HepG2 (cell line): ENCODE data around the gene ZSWIM6. TPM values are rescaled to one million over a fixed set of nuclear protein-coding genes. Genes with fewer than 3 reads are reported as not detected.
"Not testable (repeated sequence)": the region's sequence is repeated elsewhere in the genome, so short reads cannot be mapped to it uniquely, and the experiment has no call there.

Source experiments
- ATAC-seq: fragments of 200-7000 bp; cut with Tn5 transposase; 3 replicates; pipeline ENCODE4 v1.9.1; 2020; ENCODE audit warnings: mild to moderate bottlenecking, moderate library complexity
- BruUV-seq: library from RNA; stranded (reverse); fragments of 400-500 nt; replicated peaks from 2 replicates; lab custom pipeline; 2021; lab: Mats Ljungman, UMichigan
- CTCF ChIA-PET: fragments of 300-600 bp; formaldehyde crosslinking; extraction: SDS; loops from one replicate; lab custom pipeline; 2021; ENCODE audit warnings: low total read pairs, inconsistent platforms, low intra/inter-chr PET ratio; lab: Yijun Ruan, JAX
- POLR2A ChIA-PET: fragments of 350-600 bp; sonication (Branson Sonifier 250); formaldehyde crosslinking; loops from one replicate; lab custom pipeline; 2020; ENCODE audit warnings: antibody characterized with exemption, inconsistent platforms; lab: Yijun Ruan, JAX
- DNase-seq: peaks from one replicate; pipeline ENCODE4 v3.0.0-alpha.2; 2015; ENCODE audit warnings: low spot score
- FAIRE-seq: peaks from 3 replicates; lab custom pipeline; 2011; peaks lifted over from hg19 to GRCh38; lab: Jason Lieb, UNC
- H2AFZ ChIP-seq: one replicate; pipeline ENCODE4 v1.6.1; 2011; ENCODE audit warnings: low read length, inconsistent platforms
- H3K27ac ChIP-seq: fragments of 300-600 bp; 3 replicates; pipeline ENCODE4 v1.8.0; 2011; ENCODE audit warnings: mixed run types, mild to moderate bottlenecking, mixed read lengths, low read length, inconsistent platforms; ENCODE audit not compliant: insufficient read depth; ENCODE audit errors: extremely low read length
- H3K27me3 ChIP-seq, 2 experiments: fragments of 200-600 bp in 1 of 2; 2 replicates in 1 of 2; 3 replicates in 1 of 2; pipeline versions ENCODE4 v1.6.0 to v1.8.0; 2011; ENCODE audit warnings: low read length in 2 of 2, mild to moderate bottlenecking in 2 of 2, moderate library complexity in 2 of 2, inconsistent platforms in 1 of 2; ENCODE audit not compliant: insufficient read depth in 2 of 2, control insufficient read depth in 1 of 2
- H3K36me3 ChIP-seq, 2 experiments: fragments of 200-600 bp in 1 of 2; replicated peaks in 1 of 2; 2 replicates in 1 of 2; 3 replicates in 1 of 2; pipeline versions ENCODE4 v1.5.1 to v1.8.0; 2011; ENCODE audit warnings: low read length in 2 of 2, inconsistent platforms in 1 of 2; ENCODE audit not compliant: insufficient read depth in 2 of 2, control insufficient read depth in 1 of 2
- H3K4me1 ChIP-seq: 2 replicates; pipeline ENCODE4 v1.5.1; 2012; ENCODE audit warnings: low read length, inconsistent platforms; ENCODE audit not compliant: insufficient read depth
- H3K4me2 ChIP-seq: 2 replicates; pipeline ENCODE4 v1.6.0; 2011; ENCODE audit warnings: low read depth, low read length, inconsistent platforms
- H3K4me3 ChIP-seq, 3 experiments: fragments of 200-600 bp in 1 of 3; sonication (generic), shearing (Covaris generic) in 1 of 3; replicated peaks in 1 of 3; 2 replicates each; pipeline ENCODE4 v1.5.1; 2011 to 2016; ENCODE audit warnings: low read length in 3 of 3, inconsistent platforms in 2 of 3, low read depth in 2 of 3, mild to moderate bottlenecking in 2 of 3, control low read depth in 1 of 3, mixed read lengths in 1 of 3; ENCODE audit not compliant: insufficient read depth in 1 of 3
- H3K79me2 ChIP-seq: one replicate; pipeline ENCODE4 v1.6.1; 2011; ENCODE audit warnings: low read length, inconsistent platforms; ENCODE audit not compliant: insufficient read depth
- H3K9ac ChIP-seq: 2 replicates; pipeline ENCODE4 v1.6.0; 2011; ENCODE audit warnings: mild to moderate bottlenecking, low read depth, low read length, inconsistent platforms; ENCODE audit not compliant: insufficient read depth
- H3K9me3 ChIP-seq: 2 replicates; pipeline ENCODE4 v1.5.1; 2012; ENCODE audit warnings: mild to moderate bottlenecking, low read length
- H4K20me1 ChIP-seq: 2 replicates; pipeline ENCODE4 v1.6.0; 2011; ENCODE audit warnings: inconsistent platforms, mild to moderate bottlenecking, low read length, moderate library complexity; ENCODE audit not compliant: insufficient read depth
- ARNT ChIP-seq: fragments of 450-650 bp; IDR thresholded peaks from 2 replicates; pipeline ENCODE4 v1.6.1; 2017
- MAFK ChIP-seq, 2 experiments: IDR thresholded peaks in 1 of 2; conservative IDR thresholded peaks in 1 of 2; 2 replicates each; pipeline ENCODE4 v1.6.1; 2011; ENCODE audit warnings: improper control_type of control experiment in 2 of 2, low read length in 2 of 2
- MED1 ChIP-seq: sonication (generic); formaldehyde crosslinking; IDR thresholded peaks from 2 replicates; pipeline ENCODE4 v1.4.0; 2020; ENCODE audit warnings: missing genetic modification reagents
- ZNF329 ChIP-seq: sonication (generic); formaldehyde crosslinking; IDR thresholded peaks from 2 replicates; pipeline ENCODE4 v1.9.0; 2021; ENCODE audit warnings: low read depth, mild to moderate bottlenecking, missing genetic modification reagents
- WGBS: methylation state at CpG from one replicate; pipeline ENCODE4 v1.1.6; 2017; ENCODE audit warnings: low lambda C conversion rate; 5-methylcytosine and 5-hydroxymethylcytosine counted together
- in situ Hi-C: cut with HindIII; loops from 2 replicates; pipeline ENCODE4 v1.10.0; 2017; ENCODE audit warnings: low pct_unique_long_range_greater_than_20kb; ENCODE audit not compliant: extremely low pct_ligation_motif_present
- intact Hi-C: fragments of 100-400 bp; cut with micrococcal nuclease; formaldehyde crosslinking; loops from one replicate; pipeline ENCODE4 v1.10.0; 2022; ENCODE audit not compliant: unreplicated experiment
- polyA plus RNA-seq, 8 experiments: library from polyadenylated mRNA; depleted of rRNA in 3 of 8; stranded (reverse) in 7 of 8; unstranded in 1 of 8; fragments of >200 nt; fragmentation: Illumina TruSeq in 4 of 8; extraction: Trizol in 4 of 8; gene quantifications; 2 replicates each; pipeline versions ENCODE4 v1.2.1 to v1.2.3, GENCODE V29; 2011 to 2016; ENCODE audit warnings: low read depth in 4 of 8, missing spikeins in 1 of 8, mixed read lengths in 1 of 8; ENCODE audit not compliant: insufficient read depth in 1 of 8
- total RNA-seq, 5 experiments: library from RNA; depleted of rRNA; stranded (reverse); fragments of >200 nt; fragmentation: Illumina TruSeq; extraction: Trizol; gene quantifications; 2 replicates each; pipeline ENCODE4 v1.2.3, GENCODE V29; 2016; ENCODE audit warnings: low read depth in 1 of 5
- TF ChIP-seq, protein P1 (sequence below), 2 experiments: fragments of 450-650 bp in 1 of 2; sonication (generic) in 1 of 2; formaldehyde crosslinking in 1 of 2; IDR thresholded peaks; 2 replicates each; pipeline versions ENCODE4 v1.6.1 to v1.8.0; 2016 to 2022; ENCODE audit warnings: antibody characterized with exemption in 1 of 2, mild to moderate bottlenecking in 1 of 2, missing genetic modification reagents in 1 of 2

The ZSWIM6 gene
- total and polyA plus RNA-seq, 2 of the 13 experiments (the other 11 are each of a cell fraction or from before 2014, with no cell fraction given), result 0.82 to 1.9 TPM

GRCh38 chr5:61412361-61412760 is 80.3 kb downstream of the ZSWIM6 start (continued):
- TF ChIP-seq, protein P1, sequence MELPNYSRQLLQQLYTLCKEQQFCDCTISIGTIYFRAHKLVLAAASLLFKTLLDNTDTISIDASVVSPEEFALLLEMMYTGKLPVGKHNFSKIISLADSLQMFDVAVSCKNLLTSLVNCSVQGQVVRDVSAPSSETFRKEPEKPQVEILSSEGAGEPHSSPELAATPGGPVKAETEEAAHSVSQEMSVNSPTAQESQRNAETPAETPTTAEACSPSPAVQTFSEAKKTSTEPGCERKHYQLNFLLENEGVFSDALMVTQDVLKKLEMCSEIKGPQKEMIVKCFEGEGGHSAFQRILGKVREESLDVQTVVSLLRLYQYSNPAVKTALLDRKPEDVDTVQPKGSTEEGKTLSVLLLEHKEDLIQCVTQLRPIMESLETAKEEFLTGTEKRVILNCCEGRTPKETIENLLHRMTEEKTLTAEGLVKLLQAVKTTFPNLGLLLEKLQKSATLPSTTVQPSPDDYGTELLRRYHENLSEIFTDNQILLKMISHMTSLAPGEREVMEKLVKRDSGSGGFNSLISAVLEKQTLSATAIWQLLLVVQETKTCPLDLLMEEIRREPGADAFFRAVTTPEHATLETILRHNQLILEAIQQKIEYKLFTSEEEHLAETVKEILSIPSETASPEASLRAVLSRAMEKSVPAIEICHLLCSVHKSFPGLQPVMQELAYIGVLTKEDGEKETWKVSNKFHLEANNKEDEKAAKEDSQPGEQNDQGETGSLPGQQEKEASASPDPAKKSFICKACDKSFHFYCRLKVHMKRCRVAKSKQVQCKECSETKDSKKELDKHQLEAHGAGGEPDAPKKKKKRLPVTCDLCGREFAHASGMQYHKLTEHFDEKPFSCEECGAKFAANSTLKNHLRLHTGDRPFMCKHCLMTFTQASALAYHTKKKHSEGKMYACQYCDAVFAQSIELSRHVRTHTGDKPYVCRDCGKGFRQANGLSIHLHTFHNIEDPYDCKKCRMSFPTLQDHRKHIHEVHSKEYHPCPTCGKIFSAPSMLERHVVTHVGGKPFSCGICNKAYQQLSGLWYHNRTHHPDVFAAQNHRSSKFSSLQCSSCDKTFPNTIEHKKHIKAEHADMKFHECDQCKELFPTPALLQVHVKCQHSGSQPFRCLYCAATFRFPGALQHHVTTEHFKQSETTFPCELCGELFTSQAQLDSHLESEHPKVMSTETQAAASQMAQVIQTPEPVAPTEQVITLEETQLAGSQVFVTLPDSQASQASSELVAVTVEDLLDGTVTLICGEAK (IDR thresholded peaks at IDR 0.05), result no peak
- TF ChIP-seq, protein P1 (CRISPR knock-in tag; IDR thresholded peaks at IDR 0.05), result no peak
- TF ChIP-seq ZNF329 (no peak), ARNT (no peak), MED1 (no peak), MAFK (conservative IDR thresholded peaks at IDR 0.05 in 1 of 2, IDR thresholded peaks at IDR 0.05 in 1 of 2; ENCODE audit: low read length in 2 of 2) (no peak)

DNA sequence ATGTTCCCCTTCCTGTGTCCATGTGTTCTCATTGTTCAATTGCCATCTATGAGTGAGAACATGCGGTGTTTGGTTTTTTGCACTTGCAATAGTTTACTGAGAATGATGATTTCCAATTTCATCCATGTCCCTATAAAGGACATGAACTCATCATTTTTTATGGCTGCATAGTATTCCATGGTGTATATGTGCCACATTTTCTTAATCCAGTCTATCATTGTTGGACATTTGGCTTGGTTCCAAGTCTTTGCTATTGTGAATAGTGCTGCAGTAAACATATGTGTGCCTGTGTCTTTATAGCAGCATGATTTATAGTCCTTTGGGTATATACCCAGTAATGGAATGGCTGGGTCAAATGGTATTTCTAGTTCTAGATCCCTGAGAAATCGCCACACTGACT is 81.1 kb downstream of the ZSWIM6 start:
- H3K27ac ChIP-seq, H4K20me1 ChIP-seq, CTCF ChIA-PET, POLR2A ChIA-PET, H3K9me3 ChIP-seq, FAIRE-seq, H3K4me3 ChIP-seq, H3K27me3 ChIP-seq, H2AFZ ChIP-seq, DNase-seq, BruUV-seq, ATAC-seq, in situ Hi-C loops, H3K79me2 ChIP-seq, H3K36me3 ChIP-seq, H3K9ac ChIP-seq, H3K4me2 ChIP-seq, intact Hi-C loops: not testable (repeated sequence)
- peaks cover 11% of the 10 kb centered on the region for H3K4me1 ChIP-seq
- WGBS, result 66% methylated on average over 2 of the region's 2 CpGs
